Erythroblast (primary cell): Measurements from ENCODE around the gene RIOX2.

Source experiments
- GATA1 ChIP-seq: IDR thresholded peaks from 2 replicates; pipeline ENCODE4 v1.6.1; 2011; ENCODE audit warnings: low read depth, mild to moderate bottlenecking, control low read depth, low read length, moderate library complexity
- POLR2A ChIP-seq: IDR thresholded peaks from 2 replicates; pipeline ENCODE4 v1.6.1; 2011; ENCODE audit warnings: mild to moderate bottlenecking, low read length

- TF ChIP-seq POLR2A (no peak), GATA1 (no peak)
Measured at GRCh38 chr3:97959872-97960271, 12.4 kb downstream of the RIOX2 start.
